GM23338 (cell line): Measurements from ENCODE around the gene BLOC1S1. TPM values are rescaled to one million over a fixed set of nuclear protein-coding genes. Genes with fewer than 3 reads are reported as not detected.

ENCODE experiments used
- ATAC-seq: fragments of 200-7000 bp; cut with Tn5 transposase; 3 replicates; pipeline ENCODE4 v1.9.1; 2020
- DNase-seq: peaks from one replicate; pipeline ENCODE4 v3.0.0-alpha.2; 2015; ENCODE audit warnings: low spot score
- H2AFZ ChIP-seq: fragments of 200-600 bp; sonication (generic); 2 replicates; pipeline ENCODE4 v1.8.0; 2016; ENCODE audit warnings: antibody characterized with exemption, mild to moderate bottlenecking, moderate library complexity
- H3F3A ChIP-seq: fragments of 200-600 bp; sonication (generic); replicated peaks from 2 replicates; pipeline ENCODE4 v1.8.0; 2017; ENCODE audit warnings: antibody characterized with exemption, mixed run types, low read depth
- H3K27ac ChIP-seq: fragments of 200-600 bp; sonication (generic); 2 replicates; pipeline ENCODE4 v1.6.1; 2016; ENCODE audit warnings: low read depth
- H3K27me3 ChIP-seq: fragments of 200-600 bp; sonication (generic); 2 replicates; pipeline ENCODE4 v1.8.0; 2016; ENCODE audit warnings: mild to moderate bottlenecking, mixed run types, moderate library complexity; ENCODE audit not compliant: insufficient read depth
- H3K36me3 ChIP-seq: fragments of 200-600 bp; sonication (generic); 2 replicates; pipeline ENCODE4 v1.8.0; 2016; ENCODE audit warnings: mild to moderate bottlenecking; ENCODE audit not compliant: insufficient read depth
- H3K4me1 ChIP-seq: fragments of 200-600 bp; sonication (generic); 2 replicates; pipeline ENCODE4 v1.8.0; 2016; ENCODE audit warnings: mild to moderate bottlenecking, moderate library complexity; ENCODE audit not compliant: insufficient read depth
- H3K4me2 ChIP-seq: fragments of 200-600 bp; sonication (generic); 2 replicates; pipeline ENCODE4 v1.7.1; 2017; ENCODE audit warnings: mixed run types
- H3K4me3 ChIP-seq: fragments of 200-600 bp; sonication (generic); 2 replicates; pipeline ENCODE4 v1.6.1; 2016; ENCODE audit warnings: mixed run types
- H3K79me2 ChIP-seq: fragments of 200-600 bp; sonication (generic); replicated peaks from 2 replicates; pipeline ENCODE4 v1.8.0; 2017; ENCODE audit warnings: mild to moderate bottlenecking; ENCODE audit not compliant: insufficient read depth
- H3K9me2 ChIP-seq: fragments of 200-600 bp; sonication (generic); 2 replicates; pipeline ENCODE4 v1.8.0; 2017; ENCODE audit not compliant: insufficient read depth
- H4K20me1 ChIP-seq: fragments of 200-600 bp; sonication (generic); replicated peaks from 2 replicates; pipeline ENCODE4 v1.8.0; 2017; ENCODE audit warnings: mild to moderate bottlenecking; ENCODE audit not compliant: insufficient read depth
- H3K27ac Mint-ChIP-seq: 2 replicates; pipeline ENCODE4 v1.8.0; 2020; ENCODE audit warnings: inconsistent platforms, mild to moderate bottlenecking, moderate library complexity, mixed read lengths
- H3K27me3 Mint-ChIP-seq: 3 replicates; pipeline ENCODE4 v1.8.0; 2022; ENCODE audit warnings: low read depth, mild to moderate bottlenecking, moderate library complexity, mixed read lengths, inconsistent platforms; ENCODE audit not compliant: insufficient read depth, poor library complexity
- H3K36me3 Mint-ChIP-seq: 3 replicates; pipeline ENCODE4 v1.8.0; 2021; ENCODE audit warnings: low read depth, mild to moderate bottlenecking, inconsistent platforms, moderate library complexity, mixed read lengths
- H3K4me1 Mint-ChIP-seq: 3 replicates; pipeline ENCODE4 v1.8.0; 2020; ENCODE audit warnings: mild to moderate bottlenecking, inconsistent platforms, mixed read lengths
- H3K4me3 Mint-ChIP-seq: 3 replicates; pipeline ENCODE4 v1.8.0; 2021; ENCODE audit warnings: moderate library complexity, mild to moderate bottlenecking, inconsistent platforms, mixed read lengths
- H3K9me3 Mint-ChIP-seq: 3 replicates; pipeline ENCODE4 v1.8.0; 2020; ENCODE audit warnings: moderate library complexity, mild to moderate bottlenecking, inconsistent platforms, mixed read lengths
- CREB1 ChIP-seq: fragments of 250-450 bp; sonication (Bioruptor Pico); IDR thresholded peaks from 2 replicates; pipeline ENCODE4 v1.5.0; 2020; ENCODE audit warnings: low read depth, mild to moderate bottlenecking, moderate library complexity
- EZH2 ChIP-seq: fragments of 200-600 bp; sonication (generic); IDR thresholded peaks from one replicate; pipeline ENCODE4 v1.8.0; 2017; ENCODE audit warnings: antibody characterized with exemption, mild to moderate bottlenecking, low read depth; ENCODE audit not compliant: unreplicated experiment
- EZH2phosphoT487 ChIP-seq: fragments of 200-600 bp; sonication (generic); IDR thresholded peaks from one replicate; pipeline ENCODE4 v1.8.1; 2018; ENCODE audit warnings: antibody characterized with exemption; ENCODE audit not compliant: unreplicated experiment
- JUNB ChIP-seq: IDR thresholded peaks from one replicate; pipeline ENCODE4 v1.6.1; 2016; ENCODE audit warnings: antibody characterized with exemption; ENCODE audit not compliant: unreplicated experiment
- NANOG ChIP-seq: IDR thresholded peaks from 2 replicates; pipeline ENCODE4 v1.6.1; 2016; ENCODE audit warnings: antibody characterized with exemption, borderline replicate concordance
- POLR2AphosphoS5 ChIP-seq: IDR thresholded peaks from 2 replicates; pipeline ENCODE4 v1.6.1; 2016; ENCODE audit warnings: antibody characterized with exemption, low read depth
- STAT1 ChIP-seq: IDR thresholded peaks from one replicate; pipeline ENCODE4 v1.6.1; 2016; ENCODE audit warnings: antibody characterized with exemption; ENCODE audit not compliant: unreplicated experiment
- ZNF114 ChIP-seq: fragments of 250-450 bp; sonication (Bioruptor Pico); IDR thresholded peaks from 2 replicates; pipeline ENCODE4 v1.5.0; 2020; ENCODE audit warnings: mild to moderate bottlenecking, moderate library complexity
- ZNF331 ChIP-seq: fragments of 250-450 bp; sonication (Bioruptor Pico); IDR thresholded peaks from 2 replicates; pipeline ENCODE4 v1.5.0; 2020; ENCODE audit warnings: low read depth, mild to moderate bottlenecking, moderate library complexity
- polyA plus RNA-seq: library from polyadenylated mRNA; unstranded; fragments of >200 nt; fragmentation: Nextera tagmentation; extraction: Ambion mirVana; gene quantifications from 2 replicates; pipeline ENCODE4 v1.2.1, GENCODE V29; 2016
- total RNA-seq: library from RNA; depleted of rRNA; stranded (reverse); fragments of >200 nt; shearing (Covaris generic); gene quantifications from 2 replicates; pipeline ENCODE4 v1.2.3, GENCODE V29; 2014
- TF ChIP-seq, protein P1 (sequence below): fragments of 250-450 bp; sonication (Bioruptor Pico); IDR thresholded peaks from 2 replicates; pipeline ENCODE4 v1.5.0; 2020; ENCODE audit warnings: mild to moderate bottlenecking, moderate library complexity
- TF ChIP-seq, protein P2 (sequence below), 2 experiments: fragments of 200-600 bp in 1 of 2; sonication (generic) in 1 of 2; conservative IDR thresholded peaks; 2 replicates each; pipeline versions ENCODE4 v1.5.1 to v1.6.1; 2016 to 2017; ENCODE audit warnings: antibody characterized with exemption in 2 of 2, low read depth in 2 of 2, mild to moderate bottlenecking in 2 of 2, moderate library complexity in 1 of 2
- TF ChIP-seq, protein P3 (sequence below): IDR thresholded peaks from one replicate; pipeline ENCODE4 v1.6.1; 2018; ENCODE audit warnings: antibody characterized with exemption; ENCODE audit not compliant: unreplicated experiment
- TF ChIP-seq, protein P4 (sequence below): IDR thresholded peaks from 2 replicates; pipeline ENCODE4 v1.6.1; 2016; ENCODE audit warnings: antibody characterized with exemption

Gene BLOC1S1
- total and polyA plus RNA-seq, 2 experiments from 2014 or later: 68.3 to 174 TPM

DNA sequence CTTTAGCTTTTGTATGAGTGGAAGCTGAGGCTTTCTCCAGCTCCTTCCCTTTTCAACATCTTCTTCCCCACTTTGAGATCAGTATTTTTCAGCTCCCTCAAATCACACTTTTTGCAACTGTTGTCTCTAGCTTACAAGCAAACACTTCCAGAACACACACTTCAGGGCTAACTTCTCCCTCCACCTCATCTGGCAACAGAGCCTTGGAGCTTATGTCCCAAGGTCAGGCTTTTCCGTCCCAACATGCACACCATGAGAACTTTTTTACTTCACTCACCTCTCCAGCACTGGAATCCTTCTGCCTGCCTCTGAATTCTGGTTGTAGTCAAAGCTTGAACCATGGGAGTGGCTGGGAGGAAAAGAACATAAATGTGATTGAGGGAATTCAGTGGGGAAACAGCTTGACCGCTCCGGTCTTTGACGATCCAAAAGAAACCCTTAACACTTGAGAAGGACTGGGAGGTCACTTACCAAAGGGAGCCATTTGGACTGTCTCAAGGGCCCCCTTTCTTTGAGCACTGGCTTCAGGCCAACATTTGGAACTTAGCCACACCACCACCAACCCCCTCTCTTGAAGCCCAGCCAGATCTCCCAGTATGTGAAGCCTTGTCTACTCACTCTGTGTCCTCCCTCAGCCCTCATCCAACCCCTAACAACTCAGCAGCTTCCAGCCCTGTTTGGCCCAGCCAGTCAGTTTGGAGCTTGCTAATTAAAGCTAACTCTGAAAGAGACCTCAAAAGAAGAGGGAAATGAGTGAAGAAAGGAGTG is 3.9 kb upstream of the BLOC1S1 start:
- Histone ChIP-seq H2AFZ (no peak overlapping the region), H3K9me2 (no peaks in the 10 kb centered on the region), H4K20me1 (no peaks in the 10 kb centered on the region), H3K36me3 (no peaks in the 10 kb centered on the region), H3K4me3 (no peak overlapping the region), H3K4me2 (no peak overlapping the region), H3K4me1 (peaks cover 20% of the 10 kb centered on the region), H3K27ac (no peak overlapping the region), H3K27me3 (peaks cover 9% of the 10 kb centered on the region; the same call in 1 of the 2 replicates), H3F3A (peaks cover 16% of the 10 kb centered on the region; the same call in 1 of the 2 replicates), H3K79me2 (peaks cover 6% of the 10 kb centered on the region)
- Mint-ChIP-seq H3K27me3 (peaks cover 22% of the 10 kb centered on the region), H3K4me1 (peaks cover 24% of the 10 kb centered on the region), H3K4me3 (no peak overlapping the region), H3K9me3 (peaks cover 6% of the 10 kb centered on the region; the same call in 2 of the 3 replicates), H3K27ac (no peak overlapping the region), H3K36me3 (peaks cover 4% of the 10 kb centered on the region; the same call in 2 of the 3 replicates)
- no peak for DNase-seq
- TF ChIP-seq EZH2 (no peak), EZH2phosphoT487 (no peak), STAT1 (no peak), CREB1 (CRISPR knock-in tag) (no peak), NANOG (no peak), JUNB (no peak), ZNF331 (CRISPR knock-in tag) (no peak), POLR2AphosphoS5 (no peak), ZNF114 (CRISPR knock-in tag) (no peak)
- TF ChIP-seq, protein P1, sequence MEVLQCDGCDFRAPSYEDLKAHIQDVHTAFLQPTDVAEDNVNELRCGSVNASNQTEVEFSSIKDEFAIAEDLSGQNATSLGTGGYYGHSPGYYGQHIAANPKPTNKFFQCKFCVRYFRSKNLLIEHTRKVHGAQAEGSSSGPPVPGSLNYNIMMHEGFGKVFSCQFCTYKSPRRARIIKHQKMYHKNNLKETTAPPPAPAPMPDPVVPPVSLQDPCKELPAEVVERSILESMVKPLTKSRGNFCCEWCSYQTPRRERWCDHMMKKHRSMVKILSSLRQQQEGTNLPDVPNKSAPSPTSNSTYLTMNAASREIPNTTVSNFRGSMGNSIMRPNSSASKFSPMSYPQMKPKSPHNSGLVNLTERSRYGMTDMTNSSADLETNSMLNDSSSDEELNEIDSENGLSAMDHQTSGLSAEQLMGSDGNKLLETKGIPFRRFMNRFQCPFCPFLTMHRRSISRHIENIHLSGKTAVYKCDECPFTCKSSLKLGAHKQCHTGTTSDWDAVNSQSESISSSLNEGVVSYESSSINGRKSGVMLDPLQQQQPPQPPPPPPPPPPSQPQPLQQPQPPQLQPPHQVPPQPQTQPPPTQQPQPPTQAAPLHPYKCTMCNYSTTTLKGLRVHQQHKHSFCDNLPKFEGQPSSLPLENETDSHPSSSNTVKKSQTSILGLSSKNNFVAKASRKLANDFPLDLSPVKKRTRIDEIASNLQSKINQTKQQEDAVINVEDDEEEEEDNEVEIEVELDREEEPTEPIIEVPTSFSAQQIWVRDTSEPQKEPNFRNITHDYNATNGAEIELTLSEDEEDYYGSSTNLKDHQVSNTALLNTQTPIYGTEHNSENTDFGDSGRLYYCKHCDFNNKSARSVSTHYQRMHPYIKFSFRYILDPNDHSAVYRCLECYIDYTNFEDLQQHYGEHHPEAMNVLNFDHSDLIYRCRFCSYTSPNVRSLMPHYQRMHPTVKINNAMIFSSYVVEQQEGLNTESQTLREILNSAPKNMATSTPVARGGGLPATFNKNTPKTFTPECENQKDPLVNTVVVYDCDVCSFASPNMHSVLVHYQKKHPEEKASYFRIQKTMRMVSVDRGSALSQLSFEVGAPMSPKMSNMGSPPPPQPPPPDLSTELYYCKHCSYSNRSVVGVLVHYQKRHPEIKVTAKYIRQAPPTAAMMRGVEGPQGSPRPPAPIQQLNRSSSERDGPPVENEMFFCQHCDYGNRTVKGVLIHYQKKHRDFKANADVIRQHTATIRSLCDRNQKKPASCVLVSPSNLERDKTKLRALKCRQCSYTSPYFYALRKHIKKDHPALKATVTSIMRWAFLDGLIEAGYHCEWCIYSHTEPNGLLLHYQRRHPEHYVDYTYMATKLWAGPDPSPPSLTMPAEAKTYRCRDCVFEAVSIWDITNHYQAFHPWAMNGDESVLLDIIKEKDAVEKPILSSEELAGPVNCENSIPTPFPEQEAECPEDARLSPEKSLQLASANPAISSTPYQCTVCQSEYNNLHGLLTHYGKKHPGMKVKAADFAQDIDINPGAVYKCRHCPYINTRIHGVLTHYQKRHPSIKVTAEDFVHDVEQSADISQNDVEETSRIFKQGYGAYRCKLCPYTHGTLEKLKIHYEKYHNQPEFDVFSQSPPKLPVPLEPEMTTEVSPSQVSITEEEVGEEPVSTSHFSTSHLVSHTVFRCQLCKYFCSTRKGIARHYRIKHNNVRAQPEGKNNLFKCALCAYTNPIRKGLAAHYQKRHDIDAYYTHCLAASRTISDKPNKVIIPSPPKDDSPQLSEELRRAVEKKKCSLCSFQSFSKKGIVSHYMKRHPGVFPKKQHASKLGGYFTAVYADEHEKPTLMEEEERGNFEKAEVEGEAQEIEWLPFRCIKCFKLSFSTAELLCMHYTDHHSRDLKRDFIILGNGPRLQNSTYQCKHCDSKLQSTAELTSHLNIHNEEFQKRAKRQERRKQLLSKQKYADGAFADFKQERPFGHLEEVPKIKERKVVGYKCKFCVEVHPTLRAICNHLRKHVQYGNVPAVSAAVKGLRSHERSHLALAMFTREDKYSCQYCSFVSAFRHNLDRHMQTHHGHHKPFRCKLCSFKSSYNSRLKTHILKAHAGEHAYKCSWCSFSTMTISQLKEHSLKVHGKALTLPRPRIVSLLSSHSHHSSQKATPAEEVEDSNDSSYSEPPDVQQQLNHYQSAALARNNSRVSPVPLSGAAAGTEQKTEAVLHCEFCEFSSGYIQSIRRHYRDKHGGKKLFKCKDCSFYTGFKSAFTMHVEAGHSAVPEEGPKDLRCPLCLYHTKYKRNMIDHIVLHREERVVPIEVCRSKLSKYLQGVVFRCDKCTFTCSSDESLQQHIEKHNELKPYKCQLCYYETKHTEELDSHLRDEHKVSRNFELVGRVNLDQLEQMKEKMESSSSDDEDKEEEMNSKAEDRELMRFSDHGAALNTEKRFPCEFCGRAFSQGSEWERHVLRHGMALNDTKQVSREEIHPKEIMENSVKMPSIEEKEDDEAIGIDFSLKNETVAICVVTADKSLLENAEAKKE (CRISPR knock-in tag): no peak
- TF ChIP-seq, protein P2, sequence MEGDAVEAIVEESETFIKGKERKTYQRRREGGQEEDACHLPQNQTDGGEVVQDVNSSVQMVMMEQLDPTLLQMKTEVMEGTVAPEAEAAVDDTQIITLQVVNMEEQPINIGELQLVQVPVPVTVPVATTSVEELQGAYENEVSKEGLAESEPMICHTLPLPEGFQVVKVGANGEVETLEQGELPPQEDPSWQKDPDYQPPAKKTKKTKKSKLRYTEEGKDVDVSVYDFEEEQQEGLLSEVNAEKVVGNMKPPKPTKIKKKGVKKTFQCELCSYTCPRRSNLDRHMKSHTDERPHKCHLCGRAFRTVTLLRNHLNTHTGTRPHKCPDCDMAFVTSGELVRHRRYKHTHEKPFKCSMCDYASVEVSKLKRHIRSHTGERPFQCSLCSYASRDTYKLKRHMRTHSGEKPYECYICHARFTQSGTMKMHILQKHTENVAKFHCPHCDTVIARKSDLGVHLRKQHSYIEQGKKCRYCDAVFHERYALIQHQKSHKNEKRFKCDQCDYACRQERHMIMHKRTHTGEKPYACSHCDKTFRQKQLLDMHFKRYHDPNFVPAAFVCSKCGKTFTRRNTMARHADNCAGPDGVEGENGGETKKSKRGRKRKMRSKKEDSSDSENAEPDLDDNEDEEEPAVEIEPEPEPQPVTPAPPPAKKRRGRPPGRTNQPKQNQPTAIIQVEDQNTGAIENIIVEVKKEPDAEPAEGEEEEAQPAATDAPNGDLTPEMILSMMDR (conservative IDR thresholded peaks at IDR 0.05; ENCODE audit: low read depth in 2 of 2): no peak
- TF ChIP-seq, protein P3, sequence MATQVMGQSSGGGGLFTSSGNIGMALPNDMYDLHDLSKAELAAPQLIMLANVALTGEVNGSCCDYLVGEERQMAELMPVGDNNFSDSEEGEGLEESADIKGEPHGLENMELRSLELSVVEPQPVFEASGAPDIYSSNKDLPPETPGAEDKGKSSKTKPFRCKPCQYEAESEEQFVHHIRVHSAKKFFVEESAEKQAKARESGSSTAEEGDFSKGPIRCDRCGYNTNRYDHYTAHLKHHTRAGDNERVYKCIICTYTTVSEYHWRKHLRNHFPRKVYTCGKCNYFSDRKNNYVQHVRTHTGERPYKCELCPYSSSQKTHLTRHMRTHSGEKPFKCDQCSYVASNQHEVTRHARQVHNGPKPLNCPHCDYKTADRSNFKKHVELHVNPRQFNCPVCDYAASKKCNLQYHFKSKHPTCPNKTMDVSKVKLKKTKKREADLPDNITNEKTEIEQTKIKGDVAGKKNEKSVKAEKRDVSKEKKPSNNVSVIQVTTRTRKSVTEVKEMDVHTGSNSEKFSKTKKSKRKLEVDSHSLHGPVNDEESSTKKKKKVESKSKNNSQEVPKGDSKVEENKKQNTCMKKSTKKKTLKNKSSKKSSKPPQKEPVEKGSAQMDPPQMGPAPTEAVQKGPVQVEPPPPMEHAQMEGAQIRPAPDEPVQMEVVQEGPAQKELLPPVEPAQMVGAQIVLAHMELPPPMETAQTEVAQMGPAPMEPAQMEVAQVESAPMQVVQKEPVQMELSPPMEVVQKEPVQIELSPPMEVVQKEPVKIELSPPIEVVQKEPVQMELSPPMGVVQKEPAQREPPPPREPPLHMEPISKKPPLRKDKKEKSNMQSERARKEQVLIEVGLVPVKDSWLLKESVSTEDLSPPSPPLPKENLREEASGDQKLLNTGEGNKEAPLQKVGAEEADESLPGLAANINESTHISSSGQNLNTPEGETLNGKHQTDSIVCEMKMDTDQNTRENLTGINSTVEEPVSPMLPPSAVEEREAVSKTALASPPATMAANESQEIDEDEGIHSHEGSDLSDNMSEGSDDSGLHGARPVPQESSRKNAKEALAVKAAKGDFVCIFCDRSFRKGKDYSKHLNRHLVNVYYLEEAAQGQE: no peak
- TF ChIP-seq, protein P4, sequence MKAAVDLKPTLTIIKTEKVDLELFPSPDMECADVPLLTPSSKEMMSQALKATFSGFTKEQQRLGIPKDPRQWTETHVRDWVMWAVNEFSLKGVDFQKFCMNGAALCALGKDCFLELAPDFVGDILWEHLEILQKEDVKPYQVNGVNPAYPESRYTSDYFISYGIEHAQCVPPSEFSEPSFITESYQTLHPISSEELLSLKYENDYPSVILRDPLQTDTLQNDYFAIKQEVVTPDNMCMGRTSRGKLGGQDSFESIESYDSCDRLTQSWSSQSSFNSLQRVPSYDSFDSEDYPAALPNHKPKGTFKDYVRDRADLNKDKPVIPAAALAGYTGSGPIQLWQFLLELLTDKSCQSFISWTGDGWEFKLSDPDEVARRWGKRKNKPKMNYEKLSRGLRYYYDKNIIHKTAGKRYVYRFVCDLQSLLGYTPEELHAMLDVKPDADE: no peak
- ATAC-seq: no peak
